ENCODE data around the gene CTIF. TPM values are rescaled to one million over a fixed set of nuclear protein-coding genes. Genes with fewer than 3 reads are reported as not detected.

CTIF gene
- total RNA-seq (17.2 and 28.1 TPM in 2 replicates), polyA plus RNA-seq (17.6 and 27.2 TPM in 2 replicates), polyA minus RNA-seq (ENCODE audit: low replicate concordance) (102 and 197 TPM in 2 replicates)
- 39.4 and 61.5 TPM in 2 replicates for polyA plus RNA-seq (2012)

- Histone ChIP-seq H3K79me2 (ENCODE audit: control insufficient read depth, insufficient read depth, low read length) (peaks cover 43% of the 10 kb centered on the region), H3K27ac (ENCODE audit: insufficient read depth, low read length) (peak within 1 kb of the TSS; percentile 93), H3K9ac (ENCODE audit: insufficient read depth, low read length) (peak within 1 kb of the TSS; percentile 87), H2AFZ (ENCODE audit: low read length) (peak within 1 kb of the TSS; percentile 84), H3K27me3 (ENCODE audit: control insufficient read depth, insufficient read depth, low read length) (no peaks in the 10 kb centered on the region), H3K4me2 (ENCODE audit: extremely low read depth, insufficient read depth, low read length) (peak within 1 kb of the TSS; percentile 99), H3K36me3 (ENCODE audit: control insufficient read depth, insufficient read depth, low read length) (no peaks in the 10 kb centered on the region), H3K4me3 (replicated peaks in 1 of 4; ENCODE audit: control extremely low read depth in 1 of 4, insufficient read depth in 1 of 4, low read depth in 3 of 4, low read length in 4 of 4) (peak within 1 kb of the TSS; percentile 77 to 97 (median 92)), H4K20me1 (ENCODE audit: control insufficient read depth, extremely low read depth, insufficient read depth, low read length) (no peaks in the 10 kb centered on the region), H3K4me1 (ENCODE audit: control insufficient read depth, extremely low read depth, insufficient read depth, low read length) (peaks cover 14% of the 10 kb centered on the region), H3K9me3 (ENCODE audit: control insufficient read depth, insufficient read depth, low read depth, low read length) (no peaks in the 10 kb centered on the region)
- TF ChIP-seq CTCF (conservative IDR thresholded peaks at IDR 0.05 in 1 of 2, IDR thresholded peaks at IDR 0.05 in 1 of 2; ENCODE audit: low read depth in 1 of 2, low read length in 2 of 2) (no peak), EZH2 (IDR thresholded peaks at IDR 0.05; ENCODE audit: low read length, missing control alignments) (no peak)
- DNase-seq (ENCODE audit: low read depth in 2 of 2), result peak; percentile 97
Measured at GRCh38 chr18:48538531-48539405, at the start of gene CTIF. Gene CTIF, plus strand, starts transcription at chr18:48539031. Its CDS starts 80,535 bp downstream, at chr18:48619566.

- no peak overlapping the region for H3K27ac ChIP-seq (ENCODE audit: insufficient read depth, low read length)
- TF ChIP-seq CTCF (conservative IDR thresholded peaks at IDR 0.05 in 1 of 2, IDR thresholded peaks at IDR 0.05 in 1 of 2; ENCODE audit: low read depth in 1 of 2, low read length in 2 of 2) (no peak), EZH2 (IDR thresholded peaks at IDR 0.05; ENCODE audit: low read length, missing control alignments) (no peak)
- peaks cover 3% of the 10 kb centered on the region for H3K27me3 ChIP-seq (ENCODE audit: control insufficient read depth, insufficient read depth, low read length)
- H2AFZ ChIP-seq (ENCODE audit: low read length), result no peak overlapping the region
- peak in 1 of 2 donors; percentile 69 for DNase-seq (ENCODE audit: low read depth in 2 of 2)
- no peak overlapping the region for H3K9ac ChIP-seq (ENCODE audit: insufficient read depth, low read length)
- H3K79me2 ChIP-seq (ENCODE audit: control insufficient read depth, insufficient read depth, low read length), result no peaks in the 10 kb centered on the region
- peaks cover 17% of the 10 kb centered on the region for H3K4me1 ChIP-seq (ENCODE audit: control insufficient read depth, extremely low read depth, insufficient read depth, low read length)
- H3K4me3 ChIP-seq (replicated peaks in 1 of 4; ENCODE audit: control extremely low read depth in 1 of 4, insufficient read depth in 1 of 4, low read depth in 3 of 4, low read length in 4 of 4), result no peak overlapping the region
- H3K36me3 ChIP-seq (ENCODE audit: control insufficient read depth, insufficient read depth, low read length), result no peaks in the 10 kb centered on the region
- H3K9me3 ChIP-seq (ENCODE audit: control insufficient read depth, insufficient read depth, low read depth, low read length), result no peaks in the 10 kb centered on the region
- H3K4me2 ChIP-seq (ENCODE audit: extremely low read depth, insufficient read depth, low read length), result no peak overlapping the region
- no peaks in the 10 kb centered on the region for H4K20me1 ChIP-seq (ENCODE audit: control insufficient read depth, extremely low read depth, insufficient read depth, low read length)
Measured at GRCh38 chr18:48490641-48491293, 48.1 kb upstream of the CTIF start.

GRCh38 chr18:48492880-48493279, 46.0 kb upstream of the CTIF start:
- H2AFZ ChIP-seq (ENCODE audit: low read length), result no peak overlapping the region
- TF ChIP-seq CTCF (conservative IDR thresholded peaks at IDR 0.05 in 1 of 2, IDR thresholded peaks at IDR 0.05 in 1 of 2; ENCODE audit: low read depth in 1 of 2, low read length in 2 of 2), result no peak
- H3K4me2 ChIP-seq (ENCODE audit: extremely low read depth, insufficient read depth, low read length), result no peak overlapping the region

More at GRCh38 chr18:48492880-48493279, 46.0 kb upstream of the CTIF start:
- Histone ChIP-seq H3K9ac (ENCODE audit: insufficient read depth, low read length) (no peak overlapping the region), H3K36me3 (ENCODE audit: control insufficient read depth, insufficient read depth, low read length) (no peaks in the 10 kb centered on the region), H3K4me1 (ENCODE audit: control insufficient read depth, extremely low read depth, insufficient read depth, low read length) (peaks cover 16% of the 10 kb centered on the region), H3K27ac (ENCODE audit: insufficient read depth, low read length) (no peak overlapping the region), H3K79me2 (ENCODE audit: control insufficient read depth, insufficient read depth, low read length) (no peaks in the 10 kb centered on the region), H3K4me3 (replicated peaks in 1 of 4; ENCODE audit: control extremely low read depth in 1 of 4, insufficient read depth in 1 of 4, low read depth in 3 of 4, low read length in 4 of 4) (no peak overlapping the region), H3K27me3 (ENCODE audit: control insufficient read depth, insufficient read depth, low read length) (peaks cover 3% of the 10 kb centered on the region), H3K9me3 (ENCODE audit: control insufficient read depth, insufficient read depth, low read depth, low read length) (no peaks in the 10 kb centered on the region), H4K20me1 (ENCODE audit: control insufficient read depth, extremely low read depth, insufficient read depth, low read length) (no peaks in the 10 kb centered on the region)
- DNase-seq (ENCODE audit: low read depth in 2 of 2), result no peak
